Measurements from ENCODE around the gene PILRB.
"Not testable (repeated sequence)": the region's sequence is repeated elsewhere in the genome, so short reads cannot be mapped to it uniquely, and the experiment has no call there.

The PILRB gene

DNA sequence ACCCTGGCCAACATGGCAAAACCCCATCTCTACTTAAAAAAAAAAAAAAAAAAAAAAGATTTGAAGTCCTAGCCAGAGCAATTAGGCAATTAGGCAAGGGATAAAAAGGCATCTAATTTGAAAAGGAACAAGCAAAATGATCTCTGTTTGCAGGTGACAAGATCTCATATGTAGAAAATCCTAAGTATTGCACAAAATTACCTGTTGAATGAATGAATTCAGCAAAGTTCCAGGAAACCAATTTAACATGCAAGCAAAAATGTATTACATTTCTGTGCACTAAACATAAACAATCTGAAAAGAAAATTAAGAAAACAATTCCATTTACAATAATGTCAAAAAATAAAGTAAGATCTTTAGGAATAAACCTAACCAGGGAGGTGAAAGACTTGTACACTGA is 5.2 kb downstream of the PILRB start:
- Histone ChIP-seq H3K27ac (ENCODE audit: low read depth, low read length) (no peak overlapping the region), H3K9ac (ENCODE audit: low read length) (no peak overlapping the region), H3K36me3 (ENCODE audit: control insufficient read depth, insufficient read depth, low read length) (peaks cover 16% of the 10 kb centered on the region), H3K4me1 (ENCODE audit: control insufficient read depth, insufficient read depth, low read length) (no peaks in the 10 kb centered on the region), H3K4me3 (ENCODE audit: low read length) (no peak overlapping the region), H3K27me3 (ENCODE audit: control insufficient read depth, insufficient read depth, low read length) (no peaks in the 10 kb centered on the region)

DNA sequence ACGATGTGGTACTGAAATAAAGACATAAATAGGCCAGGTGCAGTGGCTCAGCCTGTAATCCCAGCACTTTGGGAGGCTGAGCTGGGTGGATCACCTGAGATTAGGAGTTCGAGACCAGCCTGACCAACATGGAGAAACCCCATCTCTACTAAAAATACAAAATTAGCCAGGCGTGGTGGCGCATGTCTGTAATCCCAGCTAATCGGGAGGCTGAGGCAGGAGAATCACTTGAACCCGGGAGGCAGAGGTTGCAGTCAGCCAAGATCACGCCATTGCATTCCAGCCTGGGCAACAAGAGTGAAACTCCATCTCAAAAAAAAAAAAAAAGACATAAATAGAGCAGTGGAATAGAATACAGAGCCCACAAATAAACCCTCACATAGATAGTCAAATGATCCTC is 5.9 kb downstream of the PILRB start:
- not testable (repeated sequence) for H3K4me1 ChIP-seq (ENCODE audit: control insufficient read depth, insufficient read depth, low read length); H3K4me3 ChIP-seq (ENCODE audit: low read length); H3K9ac ChIP-seq (ENCODE audit: low read length); H3K27ac ChIP-seq (ENCODE audit: low read depth, low read length); H3K27me3 ChIP-seq (ENCODE audit: control insufficient read depth, insufficient read depth, low read length)
- peaks cover 16% of the 10 kb centered on the region for H3K36me3 ChIP-seq (ENCODE audit: control insufficient read depth, insufficient read depth, low read length)

DNA sequence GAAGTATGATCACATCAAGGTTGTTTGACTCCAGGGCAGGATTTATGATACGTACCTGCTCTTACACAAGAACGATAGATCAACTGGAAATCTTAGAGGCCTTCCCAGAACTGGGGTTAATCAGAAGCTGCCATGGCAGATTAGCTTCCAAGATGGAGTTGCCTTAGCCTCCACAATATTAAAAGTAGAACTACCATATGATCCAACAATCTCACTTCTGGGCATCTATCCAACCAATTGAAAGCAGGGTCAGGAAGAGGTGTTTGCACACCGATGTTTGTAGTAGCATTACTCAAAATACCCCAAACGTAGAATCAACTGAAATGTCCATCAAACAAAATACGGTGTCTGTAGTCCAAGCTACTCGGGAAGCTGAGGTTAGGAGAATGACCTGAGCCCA is 6.6 kb downstream of the PILRB start:
- H3K4me3 ChIP-seq (ENCODE audit: low read length), result no peak overlapping the region
- H3K27me3 ChIP-seq (ENCODE audit: control insufficient read depth, insufficient read depth, low read length), result no peaks in the 10 kb centered on the region
- H3K36me3 ChIP-seq (ENCODE audit: control insufficient read depth, insufficient read depth, low read length), result peaks cover 10% of the 10 kb centered on the region
- H3K4me1 ChIP-seq (ENCODE audit: control insufficient read depth, insufficient read depth, low read length), result no peaks in the 10 kb centered on the region
- no peak overlapping the region for H3K9ac ChIP-seq (ENCODE audit: low read length)
- H3K27ac ChIP-seq (ENCODE audit: low read depth, low read length), result no peak overlapping the region

DNA sequence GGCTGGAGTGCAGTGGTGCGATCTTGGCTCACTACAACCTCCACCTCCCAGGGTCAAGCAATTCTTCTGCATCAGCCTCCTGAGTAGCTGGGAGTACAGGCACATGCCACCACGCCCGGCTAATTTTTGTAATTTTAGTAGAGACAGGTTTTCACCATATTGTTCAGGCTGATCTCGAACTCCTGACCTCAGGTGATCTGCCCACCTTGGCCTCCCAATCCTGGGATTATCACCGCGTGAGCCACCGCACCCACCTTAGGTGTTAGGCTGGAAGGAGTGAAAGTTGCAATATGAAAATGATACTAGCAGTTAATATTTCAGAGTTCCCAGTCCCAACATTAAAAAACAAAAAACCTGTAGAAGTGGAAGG is 8.1 kb downstream of the PILRB start:
- H3K4me3 ChIP-seq (ENCODE audit: low read length); H3K27ac ChIP-seq (ENCODE audit: low read depth, low read length); H3K27me3 ChIP-seq (ENCODE audit: control insufficient read depth, insufficient read depth, low read length); H3K9ac ChIP-seq (ENCODE audit: low read length); H3K4me1 ChIP-seq (ENCODE audit: control insufficient read depth, insufficient read depth, low read length); H3K36me3 ChIP-seq (ENCODE audit: control insufficient read depth, insufficient read depth, low read length): not testable (repeated sequence)

DNA sequence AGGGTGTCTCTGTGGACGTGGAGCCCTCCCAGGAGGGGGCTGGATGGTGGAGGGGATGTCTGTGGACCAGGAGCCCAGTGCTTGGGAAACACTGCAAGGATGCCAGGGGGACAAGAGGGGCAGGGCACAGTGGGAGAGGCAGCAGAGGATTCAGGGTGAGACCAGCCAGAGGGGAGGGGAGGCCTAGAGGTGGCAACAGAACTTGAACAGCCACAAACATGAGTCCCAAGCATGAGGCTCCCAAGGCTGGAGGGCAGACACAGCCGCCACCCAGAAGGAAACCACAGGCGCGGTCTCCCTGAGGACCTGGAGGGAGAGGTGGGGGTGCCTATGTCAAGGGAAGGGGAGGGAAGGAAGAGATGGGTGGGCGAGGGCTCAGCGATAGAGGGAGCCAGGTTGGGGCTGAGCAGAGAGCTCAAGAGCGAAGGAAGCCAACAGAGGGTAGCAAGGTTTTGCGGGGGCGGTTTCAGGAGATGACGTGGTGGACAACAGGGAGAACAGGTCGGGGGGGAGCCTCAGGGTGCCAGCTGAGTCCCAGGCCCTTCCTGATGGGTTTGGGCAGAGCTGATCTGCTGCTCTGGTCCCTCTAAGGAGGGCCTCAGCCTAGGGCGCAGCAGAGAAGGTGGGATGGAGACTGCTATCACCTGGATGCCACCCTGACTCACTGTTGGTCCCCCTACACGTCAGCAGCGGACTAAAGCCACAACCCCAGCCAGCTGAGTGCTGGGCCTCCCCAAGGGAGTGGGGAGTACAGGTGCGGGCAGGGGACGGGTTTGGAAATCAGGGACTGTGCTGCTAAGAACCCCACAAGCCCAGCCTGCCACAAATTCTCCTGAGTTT is 8.7 kb downstream of the PILRB start:
- H3K27ac ChIP-seq (ENCODE audit: low read depth, low read length), result no peak overlapping the region

DNA sequence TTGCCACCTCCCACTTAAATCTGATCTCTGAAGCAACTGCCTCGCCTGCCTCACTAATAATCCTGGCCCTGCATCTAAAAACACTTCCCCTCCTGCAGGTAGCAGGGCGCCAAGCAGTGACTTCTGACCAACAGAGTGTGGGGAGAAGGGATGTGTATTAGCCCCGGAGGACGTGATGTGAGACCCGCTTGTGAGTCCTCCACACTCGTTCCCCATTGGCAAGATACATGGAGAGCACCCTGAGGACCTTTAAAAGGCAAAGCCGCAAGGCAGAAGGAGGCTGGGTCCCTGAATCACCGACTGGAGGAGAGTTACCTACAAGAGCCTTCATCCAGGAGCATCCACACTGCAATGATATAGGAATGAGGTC is 9.3 kb downstream of the PILRB start:
- Histone ChIP-seq H3K27ac (ENCODE audit: low read depth, low read length) (no peak overlapping the region), H3K36me3 (ENCODE audit: control insufficient read depth, insufficient read depth, low read length) (no peaks in the 10 kb centered on the region), H3K4me3 (ENCODE audit: low read length) (no peak overlapping the region), H3K27me3 (ENCODE audit: control insufficient read depth, insufficient read depth, low read length) (no peaks in the 10 kb centered on the region), H3K9ac (ENCODE audit: low read length) (no peak overlapping the region), H3K4me1 (ENCODE audit: control insufficient read depth, insufficient read depth, low read length) (no peaks in the 10 kb centered on the region)

More for the DNA sequence above, 8.7 kb downstream of the PILRB start:
- no peak overlapping the region for H3K4me3 ChIP-seq (ENCODE audit: low read length)
- no peaks in the 10 kb centered on the region for H3K36me3 ChIP-seq (ENCODE audit: control insufficient read depth, insufficient read depth, low read length)
- H3K9ac ChIP-seq (ENCODE audit: low read length), result no peak overlapping the region
- H3K27me3 ChIP-seq (ENCODE audit: control insufficient read depth, insufficient read depth, low read length), result no peaks in the 10 kb centered on the region
- H3K4me1 ChIP-seq (ENCODE audit: control insufficient read depth, insufficient read depth, low read length), result no peaks in the 10 kb centered on the region

DNA sequence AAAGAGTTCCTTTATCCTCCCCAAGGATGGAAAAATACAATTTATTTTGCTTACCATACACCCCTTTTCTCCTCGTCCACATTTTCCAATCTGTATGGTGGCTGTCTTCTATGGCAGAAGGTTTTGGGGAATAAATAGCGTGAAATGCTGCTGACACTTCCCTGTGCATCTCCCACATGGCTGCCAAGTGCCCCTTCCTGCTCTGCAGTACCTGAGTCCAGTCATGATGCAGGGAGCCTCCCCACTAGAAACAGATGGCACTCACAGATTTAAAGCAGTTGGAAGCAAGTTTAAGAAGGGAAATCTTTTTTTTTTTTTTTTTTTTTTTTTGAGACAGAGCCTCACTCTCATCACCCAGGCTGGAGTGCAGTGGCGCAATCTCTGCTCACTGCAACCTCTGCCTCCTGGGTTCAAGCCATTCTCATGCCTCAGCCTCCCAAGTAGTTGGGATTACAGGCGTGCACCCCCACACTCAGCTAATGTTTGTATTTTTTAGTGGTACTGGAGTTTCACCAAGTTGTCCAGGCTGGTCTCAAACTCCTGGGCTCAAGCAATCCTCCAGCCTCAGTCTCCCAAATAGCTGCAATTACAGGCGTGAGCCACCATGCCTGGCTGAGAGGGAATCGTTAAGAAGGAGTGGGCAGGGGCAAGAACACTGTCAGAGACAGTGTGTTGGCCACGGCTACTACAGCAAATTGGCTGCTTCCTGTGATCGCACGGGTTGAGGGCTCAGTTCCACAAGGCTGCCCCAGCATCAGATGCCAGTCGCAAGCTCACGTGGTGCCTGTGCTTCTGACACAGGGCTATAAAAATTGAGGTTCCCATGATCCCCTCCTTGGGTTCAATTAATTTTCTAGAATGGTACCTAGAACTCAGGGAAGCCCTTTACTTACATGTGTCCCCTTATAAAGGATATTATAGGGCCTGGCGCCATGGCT is 10.0 kb downstream of the PILRB start:
- H3K4me1 ChIP-seq (ENCODE audit: control insufficient read depth, insufficient read depth, low read length), result no peaks in the 10 kb centered on the region
- no peaks in the 10 kb centered on the region for H3K27me3 ChIP-seq (ENCODE audit: control insufficient read depth, insufficient read depth, low read length)
- H3K27ac ChIP-seq (ENCODE audit: low read depth, low read length), result no peak overlapping the region
- H3K9ac ChIP-seq (ENCODE audit: low read length), result no peak overlapping the region
- H3K36me3 ChIP-seq (ENCODE audit: control insufficient read depth, insufficient read depth, low read length), result no peaks in the 10 kb centered on the region
- H3K4me3 ChIP-seq (ENCODE audit: low read length), result no peak overlapping the region

DNA sequence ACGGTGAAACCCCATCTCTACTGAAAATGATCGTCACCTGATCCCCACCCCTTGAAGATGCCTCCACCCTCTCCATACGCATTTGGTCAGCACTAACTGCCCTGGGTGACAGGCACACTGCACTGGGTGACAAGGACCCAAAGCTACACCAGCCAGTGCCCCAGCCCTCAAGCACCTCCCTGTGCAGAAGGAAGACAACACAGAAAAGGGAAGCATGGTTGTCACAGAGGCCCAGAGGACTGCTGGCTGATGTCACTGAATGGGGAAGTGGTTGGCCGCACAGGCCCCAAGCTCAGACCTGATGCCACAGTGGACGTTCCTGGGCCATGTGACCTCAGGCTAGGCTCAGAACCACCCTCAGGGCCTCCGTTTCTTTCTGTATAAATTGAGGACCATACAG is 11.2 kb downstream of the PILRB start:
- no peak overlapping the region for H3K4me3 ChIP-seq (ENCODE audit: low read length)
- H3K4me1 ChIP-seq (ENCODE audit: control insufficient read depth, insufficient read depth, low read length), result no peaks in the 10 kb centered on the region
- no peak overlapping the region for H3K27ac ChIP-seq (ENCODE audit: low read depth, low read length)

DNA sequence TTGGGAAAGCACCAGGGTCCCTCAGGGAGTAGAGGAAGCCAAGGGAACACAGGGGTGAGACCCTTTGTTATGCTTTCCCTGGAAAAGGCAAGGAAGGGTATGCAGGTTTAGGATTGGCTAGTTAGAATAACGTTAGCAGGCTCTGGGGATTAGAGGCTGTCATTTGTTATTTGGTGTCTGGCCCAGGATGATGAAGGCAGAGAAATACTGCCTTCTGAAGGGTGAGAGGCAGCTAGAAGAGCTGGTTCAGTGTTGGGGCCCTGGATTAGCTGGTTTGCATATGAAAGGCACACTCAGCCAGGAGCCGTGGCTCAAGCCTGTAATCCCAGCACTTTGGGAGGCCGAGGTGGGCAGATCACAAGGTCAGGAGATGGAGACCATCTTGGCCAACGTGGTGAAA is 12.4 kb downstream of the PILRB start:
- Histone ChIP-seq H3K4me1 (ENCODE audit: control insufficient read depth, insufficient read depth, low read length) (no peaks in the 10 kb centered on the region), H3K27ac (ENCODE audit: low read depth, low read length) (no peak overlapping the region), H3K27me3 (ENCODE audit: control insufficient read depth, insufficient read depth, low read length) (no peaks in the 10 kb centered on the region)

More for the DNA sequence above, 11.2 kb downstream of the PILRB start:
- H3K9ac ChIP-seq (ENCODE audit: low read length), result no peak overlapping the region
- no peaks in the 10 kb centered on the region for H3K27me3 ChIP-seq (ENCODE audit: control insufficient read depth, insufficient read depth, low read length)
- no peaks in the 10 kb centered on the region for H3K36me3 ChIP-seq (ENCODE audit: control insufficient read depth, insufficient read depth, low read length)

DNA sequence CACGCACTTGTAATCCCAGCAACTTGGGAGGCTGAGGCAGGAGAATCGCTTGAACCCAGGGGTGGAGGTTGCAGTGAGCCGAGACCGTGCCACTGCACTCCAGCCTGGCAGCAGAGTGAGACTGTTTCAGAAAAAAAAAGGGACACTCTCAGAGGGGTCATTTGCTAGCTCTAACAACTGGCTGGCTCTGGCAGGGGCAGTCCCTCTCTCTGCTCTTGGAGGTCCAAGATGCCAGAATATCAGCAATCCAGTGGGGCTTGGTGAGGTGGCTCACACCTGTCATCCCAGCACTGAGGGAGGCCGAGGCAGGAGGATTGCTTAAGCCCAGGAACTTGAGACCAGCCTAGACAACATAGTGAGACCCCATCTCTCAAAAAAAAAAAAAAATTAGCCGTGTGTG is 12.8 kb downstream of the PILRB start:
- Histone ChIP-seq H3K4me1 (ENCODE audit: control insufficient read depth, insufficient read depth, low read length) (no peaks in the 10 kb centered on the region), H3K36me3 (ENCODE audit: control insufficient read depth, insufficient read depth, low read length) (no peaks in the 10 kb centered on the region), H3K27ac (ENCODE audit: low read depth, low read length) (no peak overlapping the region), H3K27me3 (ENCODE audit: control insufficient read depth, insufficient read depth, low read length) (no peaks in the 10 kb centered on the region), H3K4me3 (ENCODE audit: low read length) (no peak overlapping the region), H3K9ac (ENCODE audit: low read length) (no peak overlapping the region)

More for the DNA sequence above, 12.4 kb downstream of the PILRB start:
- Histone ChIP-seq H3K9ac (ENCODE audit: low read length) (no peak overlapping the region), H3K4me3 (ENCODE audit: low read length) (no peak overlapping the region), H3K36me3 (ENCODE audit: control insufficient read depth, insufficient read depth, low read length) (no peaks in the 10 kb centered on the region)

DNA sequence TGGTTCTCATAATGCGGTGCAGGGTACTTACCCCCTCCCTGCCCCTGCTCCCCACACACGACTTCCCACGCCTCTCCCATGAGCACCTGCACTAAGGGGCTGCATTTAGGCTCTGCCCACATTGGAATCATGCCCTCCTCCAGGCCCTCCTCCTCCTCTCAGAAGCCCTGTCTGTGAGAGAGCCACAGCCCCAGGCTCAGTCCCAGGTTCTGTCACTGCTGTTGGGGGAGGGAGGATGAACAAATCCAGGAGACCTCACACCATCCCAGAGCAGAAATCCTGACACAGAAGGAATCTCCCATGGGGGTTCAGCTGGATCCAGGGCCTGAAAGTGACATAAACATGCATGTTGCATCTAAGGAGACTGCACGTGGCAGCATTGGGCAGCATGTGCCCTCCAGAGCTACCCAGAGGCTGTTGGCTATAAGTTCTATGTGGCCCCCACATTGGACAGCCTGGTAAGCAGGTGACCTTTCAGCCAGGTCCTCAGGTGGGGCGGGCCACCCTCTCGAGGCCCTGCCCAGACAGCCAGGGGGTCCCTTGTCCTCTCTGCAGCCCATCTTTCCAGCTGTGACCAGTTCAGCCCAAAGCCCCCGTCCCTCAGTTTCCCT is 13.7 kb downstream of the PILRB start:
- H3K27me3 ChIP-seq (ENCODE audit: control insufficient read depth, insufficient read depth, low read length), result no peaks in the 10 kb centered on the region
- H3K4me1 ChIP-seq (ENCODE audit: control insufficient read depth, insufficient read depth, low read length), result no peaks in the 10 kb centered on the region
- no peak overlapping the region for H3K9ac ChIP-seq (ENCODE audit: low read length)
- no peaks in the 10 kb centered on the region for H3K36me3 ChIP-seq (ENCODE audit: control insufficient read depth, insufficient read depth, low read length)
- no peak overlapping the region for H3K27ac ChIP-seq (ENCODE audit: low read depth, low read length)
- H3K4me3 ChIP-seq (ENCODE audit: low read length), result no peak overlapping the region

DNA sequence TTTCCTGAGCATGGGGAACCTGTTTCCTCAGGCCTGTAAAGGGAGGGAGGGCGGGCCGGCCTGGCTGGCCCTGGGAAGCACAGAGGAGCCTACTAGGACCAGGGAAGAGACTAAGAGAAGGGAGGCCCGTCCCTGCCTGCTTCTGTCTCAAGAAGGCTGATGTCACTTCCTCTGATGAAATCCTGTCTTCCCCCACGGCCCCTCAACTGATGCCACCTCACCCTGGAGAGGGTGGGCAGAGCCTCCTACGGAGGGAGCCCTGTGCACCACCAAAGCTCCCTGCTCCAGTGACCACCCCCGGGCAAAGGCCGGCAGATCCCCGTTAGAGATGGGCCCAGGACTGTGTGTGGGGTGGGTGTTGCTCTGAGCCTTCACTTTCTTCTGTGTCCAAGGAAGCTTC is 14.3 kb downstream of the PILRB start:
- Histone ChIP-seq H3K27me3 (ENCODE audit: control insufficient read depth, insufficient read depth, low read length) (no peaks in the 10 kb centered on the region), H3K4me1 (ENCODE audit: control insufficient read depth, insufficient read depth, low read length) (no peaks in the 10 kb centered on the region), H3K4me3 (ENCODE audit: low read length) (no peak overlapping the region), H3K9ac (ENCODE audit: low read length) (no peak overlapping the region), H3K36me3 (ENCODE audit: control insufficient read depth, insufficient read depth, low read length) (no peaks in the 10 kb centered on the region), H3K27ac (ENCODE audit: low read depth, low read length) (no peak overlapping the region)
